CD14-positive monocyte (primary cell): ENCODE results near the gene S100B. TPM values are rescaled to one million over a fixed set of nuclear protein-coding genes. Genes with fewer than 3 reads are reported as not detected.

ENCODE experiments used
- DNase-seq, 3 donors: peaks; one replicate each; pipeline ENCODE4 v3.0.0-alpha.2; 2011 to 2022
- H2AFZ ChIP-seq: 2 replicates; pipeline ENCODE4 v1.6.0; 2012; ENCODE audit warnings: mild to moderate bottlenecking, low read depth, low read length, inconsistent platforms; ENCODE audit not compliant: insufficient read depth, poor library complexity, severe bottlenecking
- H3K27ac ChIP-seq, 2 donors: 1 replicate in 1 of 2; 2 replicates in 1 of 2; pipeline ENCODE4 v1.5.1; 2012 to 2013; ENCODE audit warnings: low read length in 2 of 2, control low read depth in 1 of 2, inconsistent platforms in 1 of 2, low read depth in 1 of 2, mild to moderate bottlenecking in 1 of 2
- H3K27me3 ChIP-seq, 2 donors: one replicate each; pipeline versions ENCODE4 v1.6.0 to v1.6.1; 2011 to 2013; ENCODE audit warnings: low read length in 2 of 2; ENCODE audit not compliant: control insufficient read depth in 2 of 2, insufficient read depth in 2 of 2
- H3K36me3 ChIP-seq, 2 donors: replicated peaks in 1 of 2; 1 replicate in 1 of 2; 2 replicates in 1 of 2; pipeline versions ENCODE4 v1.5.1 to v1.6.1; 2012 to 2013; ENCODE audit warnings: low read length in 2 of 2, control low read depth in 1 of 2, inconsistent platforms in 1 of 2, mild to moderate bottlenecking in 1 of 2; ENCODE audit not compliant: insufficient read depth in 2 of 2, control insufficient read depth in 1 of 2
- H3K4me1 ChIP-seq, 2 donors: 1 replicate in 1 of 2; 2 replicates in 1 of 2; pipeline versions ENCODE4 v1.5.1 to v1.6.1; 2012 to 2013; ENCODE audit warnings: low read length in 2 of 2, control low read depth in 1 of 2, inconsistent platforms in 1 of 2, mild to moderate bottlenecking in 1 of 2, moderate library complexity in 1 of 2; ENCODE audit not compliant: insufficient read depth in 2 of 2, control insufficient read depth in 1 of 2
- H3K4me2 ChIP-seq: replicated peaks from 2 replicates; pipeline ENCODE3; 2012; ENCODE audit warnings: low read length, moderate library complexity, mild to moderate bottlenecking; ENCODE audit not compliant: poor library complexity, severe bottlenecking; ENCODE audit errors: extremely low read depth
- H3K4me3 ChIP-seq, 3 experiments: fragments of 200-600 bp in 1 of 3; sonication (generic) in 1 of 3; replicated peaks in 1 of 3; 1 replicate in 2 of 3; 2 replicates in 1 of 3; pipeline ENCODE4 v1.5.1; 2011 to 2013; ENCODE audit warnings: low read length in 3 of 3, mild to moderate bottlenecking in 3 of 3, control low read depth in 2 of 3, low read depth in 2 of 3, inconsistent platforms in 1 of 3, moderate library complexity in 1 of 3
- H3K79me2 ChIP-seq: 2 replicates; pipeline ENCODE4 v1.6.0; 2012; ENCODE audit warnings: mild to moderate bottlenecking, control low read depth, inconsistent platforms, low read length, moderate library complexity; ENCODE audit not compliant: insufficient read depth
- H3K9ac ChIP-seq: 2 replicates; pipeline ENCODE4 v1.6.0; 2017; ENCODE audit warnings: low read length, mild to moderate bottlenecking; ENCODE audit not compliant: insufficient read depth, poor library complexity, severe bottlenecking
- H3K9me3 ChIP-seq, 2 donors: replicated peaks in 1 of 2; 1 replicate in 1 of 2; 2 replicates in 1 of 2; pipeline versions ENCODE4 v1.5.1 to v1.6.1; 2012 to 2013; ENCODE audit warnings: low read length in 2 of 2, control low read depth in 1 of 2; ENCODE audit not compliant: control insufficient read depth in 1 of 2, insufficient read depth in 1 of 2
- H4K20me1 ChIP-seq: 2 replicates; pipeline ENCODE4 v1.6.0; 2012; ENCODE audit warnings: mild to moderate bottlenecking, low read length, control low read depth, moderate library complexity; ENCODE audit not compliant: insufficient read depth
- H3K27ac Mint-ChIP-seq, 7 donors: one replicate each; pipeline ENCODE4 v1.8.0; 2020; ENCODE audit warnings: mild to moderate bottlenecking in 7 of 7, mixed read lengths in 7 of 7, moderate library complexity in 6 of 7, inconsistent platforms in 2 of 7
- H3K27me3 Mint-ChIP-seq, 3 donors: one replicate each; pipeline ENCODE4 v1.8.0; 2021 to 2022; ENCODE audit warnings: low read depth in 3 of 3, mild to moderate bottlenecking in 3 of 3, mixed read lengths in 3 of 3, moderate library complexity in 3 of 3, inconsistent platforms in 1 of 3
- H3K36me3 Mint-ChIP-seq, 2 donors: one replicate each; pipeline ENCODE4 v1.8.0; 2020; ENCODE audit warnings: mixed read lengths in 2 of 2, inconsistent platforms in 1 of 2, mild to moderate bottlenecking in 1 of 2
- H3K4me1 Mint-ChIP-seq: one replicate; pipeline ENCODE4 v1.8.0; 2020; ENCODE audit warnings: mild to moderate bottlenecking, mixed read lengths
- H3K4me3 Mint-ChIP-seq, 2 donors: one replicate each; pipeline ENCODE4 v1.8.0; 2020; ENCODE audit warnings: mild to moderate bottlenecking in 2 of 2, mixed read lengths in 2 of 2, moderate library complexity in 1 of 2
- H3K9me3 Mint-ChIP-seq, 7 donors: one replicate each; pipeline ENCODE4 v1.8.0; 2020 to 2022; ENCODE audit warnings: mixed read lengths in 7 of 7, mild to moderate bottlenecking in 6 of 7, moderate library complexity in 6 of 7, inconsistent platforms in 2 of 7
- CTCF ChIP-seq: fragments of 200-600 bp; IDR thresholded peaks from one replicate; pipeline ENCODE4 v1.8.0; 2022; ENCODE audit warnings: antibody characterized with exemption, mild to moderate bottlenecking
- WGBS: methylation state at CpG from one replicate; pipeline ENCODE4 v1.1.5; 2013; ENCODE audit warnings: missing lambda C conversion rate; ENCODE audit not compliant: insufficient coverage; 5-methylcytosine and 5-hydroxymethylcytosine counted together
- intact Hi-C, 2 donors: fragments of 100-400 bp; cut with micrococcal nuclease; formaldehyde crosslinking; loops; one replicate each; pipeline versions ENCODE4 v1.15.0 to v1.15.1; 2023
- polyA plus RNA-seq, 3 donors: library from polyadenylated mRNA; depleted of rRNA in 1 of 3; unstranded in 2 of 3; stranded (reverse) in 1 of 3; fragments of 300-500 nt in 2 of 3; fragments of >200 nt in 1 of 3; fragmentation: Illumina TruSeq in 2 of 3; gene quantifications; 1 replicate in 2 of 3; 2 replicates in 1 of 3; pipeline ENCODE4 v1.2.3, GENCODE V29; 2012 to 2021

The S100B gene
- polyA plus RNA-seq, 3 donors: 0.59 to 1.4 (median 0.67) TPM

- intact Hi-C loops: no loop called here
- H3K4me3 ChIP-seq: no peak overlapping the region
- H3K4me1 ChIP-seq: peaks cover 23 to 28% of the 10 kb centered on the region in 2 donors
Measured at GRCh38 chr21:46626975-46627501, 22.2 kb upstream of the S100B start.

DNA sequence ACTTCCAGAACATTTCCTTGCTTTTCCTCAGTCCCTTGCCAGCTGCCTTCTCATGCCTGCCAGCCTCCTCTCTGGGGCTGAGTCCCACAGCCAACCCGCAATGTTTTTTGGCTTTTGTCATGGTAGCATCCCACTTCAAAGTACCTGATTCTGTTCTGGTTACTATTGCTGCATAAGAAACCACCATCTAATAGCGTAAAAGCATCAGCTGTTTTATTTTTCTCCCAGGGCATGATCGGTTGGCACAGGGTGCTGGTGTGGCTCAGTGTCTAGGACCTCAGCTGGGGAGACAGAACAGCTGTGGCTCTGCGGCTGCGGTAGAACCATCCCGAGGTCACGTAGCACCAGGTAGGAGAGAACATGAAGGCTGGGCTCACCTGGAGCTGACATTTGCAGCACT lies 21.7 kb upstream of the S100B start:
- peaks cover 28 to 33% of the 10 kb centered on the region in 2 donors for H3K4me1 ChIP-seq
- Mint-ChIP-seq H3K27me3 (peaks cover 0 to 4% (median 2%) of the 10 kb centered on the region in 3 donors), H3K27ac (peak overlapping the region in 6 of 7 donors; percentile 6 to 92 (median 90)), H3K4me3 (no peak overlapping the region), H3K36me3 (peaks cover 3 to 12% of the 10 kb centered on the region in 2 donors), H3K4me1 (peaks cover 33% of the 10 kb centered on the region), H3K9me3 (peaks cover 12 to 26% (median 25%) of the 10 kb centered on the region in 7 donors)
- H3K4me2 ChIP-seq: no peak overlapping the region
- no peak for DNase-seq
- H3K27me3 ChIP-seq: no peaks in the 10 kb centered on the region
- H3K27ac ChIP-seq: peak overlapping the region; percentile 44 to 74
- no peak overlapping the region for H3K4me3 ChIP-seq
- H3K9ac ChIP-seq: no peak overlapping the region
- 100% methylated on average over 7 of the region's 7 CpGs for WGBS
- no peaks in the 10 kb centered on the region for H3K36me3 ChIP-seq
- peaks cover 9 to 18% of the 10 kb centered on the region in 2 donors for H3K9me3 ChIP-seq
- H3K79me2 ChIP-seq: no peaks in the 10 kb centered on the region
- intact Hi-C loops: no loop called here
- no peak overlapping the region for H2AFZ ChIP-seq
- H4K20me1 ChIP-seq: no peaks in the 10 kb centered on the region
- TF ChIP-seq CTCF: no peak

More at GRCh38 chr21:46626975-46627501, 22.2 kb upstream of the S100B start:
- Histone ChIP-seq H2AFZ (peak overlapping the region; percentile 13), H3K36me3 (no peaks in the 10 kb centered on the region), H3K4me2 (no peak overlapping the region), H4K20me1 (no peaks in the 10 kb centered on the region), H3K9ac (no peak overlapping the region), H3K27me3 (no peaks in the 10 kb centered on the region), H3K79me2 (no peaks in the 10 kb centered on the region), H3K27ac (peak overlapping the region; percentile 44 to 74), H3K9me3 (peaks cover 9 to 18% of the 10 kb centered on the region in 2 donors)
- Mint-ChIP-seq H3K27ac (peak overlapping the region; percentile 6 to 92 (median 88)), H3K4me3 (no peak overlapping the region), H3K36me3 (peaks cover 3 to 12% of the 10 kb centered on the region in 2 donors), H3K9me3 (peaks cover 12 to 26% (median 25%) of the 10 kb centered on the region in 7 donors), H3K4me1 (peaks cover 28% of the 10 kb centered on the region), H3K27me3 (peaks cover 0 to 4% (median 2%) of the 10 kb centered on the region in 3 donors)
- 27% methylated on average over 3 of the region's 6 CpGs for WGBS
- peak; percentile 34 to 85 (median 43) for DNase-seq
- no peak for TF ChIP-seq CTCF
